Measurements from ENCODE around the gene CLINT1. TPM values are rescaled to one million over a fixed set of nuclear protein-coding genes. Genes with fewer than 3 reads are reported as not detected.

The CLINT1 gene
- total and polyA plus RNA-seq, 9 of the 15 experiments (the other 6 are each of a cell fraction or from before 2014, with no cell fraction given): 23.6 to 125 (median 71.4) TPM

- no peaks in the 10 kb centered on the region for H3K9me3 ChIP-seq (replicated peaks; ENCODE audit: control insufficient read depth, insufficient read depth, low read depth, low read length)
- no peak overlapping the region for H3K9ac ChIP-seq (ENCODE audit: insufficient read depth in 1 of 2, low read depth in 2 of 2, low read length in 2 of 2)
- no peak overlapping the region for H3K4me3 ChIP-seq
- no peak overlapping the region for H2AFZ ChIP-seq (ENCODE audit: low read depth, low read length)
- BruUV-seq (replicated peaks): no TSS peak
- no peak for DNase-seq (ENCODE audit: extremely low read depth in 1 of 4, low spot score in 3 of 4)
- H4K20me1 ChIP-seq (replicated peaks; ENCODE audit: control insufficient read depth, insufficient read depth, low read length): no peaks in the 10 kb centered on the region
- in situ Hi-C loops (cut with MboI) (no loop called here), intact Hi-C loops (cut with micrococcal nuclease) (no loop called here)
- 84% methylated on average over 5 of the region's 5 CpGs for WGBS (ENCODE audit: insufficient coverage, low coverage, missing lambda C conversion rate)
- H3K79me2 ChIP-seq (ENCODE audit: control insufficient read depth, insufficient read depth, low read length): peaks cover 79% of the 10 kb centered on the region
- H3K27ac ChIP-seq (ENCODE audit: extremely low read depth, low read depth, low read length): no peak overlapping the region
- FAIRE-seq: no peak
- no peaks in the 10 kb centered on the region for H3K9me1 ChIP-seq (ENCODE audit: control insufficient read depth, insufficient read depth, low read length)
- H3K27me3 ChIP-seq (ENCODE audit: control insufficient read depth in 2 of 2, insufficient read depth in 2 of 2, low read length in 2 of 2): no peaks in the 10 kb centered on the region
- ChIA-PET POLR2A (interaction anchor here (0.9 to 1.5 kb wide), 3 partner anchors 9 to 13 kb away, joined by 3 to 4 read pairs (median 3); no protein-coding TSS in a partner anchor), CTCF (ENCODE audit: low intra/inter-chr PET ratio) (no interaction called here)
- peaks cover 18% of the 10 kb centered on the region; the same call in 1 of the 3 replicates for H3K36me3 ChIP-seq (ENCODE audit: control insufficient read depth, insufficient read depth, low read length)
- H3K4me1 ChIP-seq (replicated peaks in 1 of 2; ENCODE audit: control insufficient read depth in 2 of 2, insufficient read depth in 2 of 2, low read length in 2 of 2): no peaks in the 10 kb centered on the region; a peak in 1 of 5 replicates
- H3K4me2 ChIP-seq (ENCODE audit: insufficient read depth, low read length): no peak overlapping the region
- ATAC-seq: no peak
- TF ChIP-seq DEAF1 (CRISPR knock-in tag; IDR thresholded peaks at IDR 0.05) (no peak), ZNF184 (CRISPR knock-in tag; IDR thresholded peaks at IDR 0.05) (no peak), CREB5 (CRISPR knock-in tag; IDR thresholded peaks at IDR 0.05) (no peak), NCOA1 (IDR thresholded peaks at IDR 0.05; ENCODE audit: low read depth) (no peak), HNRNPH1 (optimal IDR thresholded peaks at IDR 0.05; ENCODE audit: low read depth, low read length) (no peak), ZNF518B (CRISPR knock-in tag; IDR thresholded peaks at IDR 0.05) (no peak)
Measured at GRCh38 chr5:157842185-157842584, 16.8 kb downstream of the CLINT1 start.

Measured in K562 (cell line).